Lower lobe of right lung (tissue), 2 donors: ENCODE measurements around the gene CBX2. TPM values are rescaled to one million over a fixed set of nuclear protein-coding genes. Genes with fewer than 3 reads are reported as not detected.

Source experiments
- ATAC-seq, 2 donors: fragments of 200-7000 bp; cut with Tn5 transposase; one replicate each; pipeline ENCODE4 v1.9.1; 2020 to 2022; ENCODE audit warnings: mild to moderate bottlenecking in 2 of 2, moderate library complexity in 2 of 2
- DNase-seq: peaks from one replicate; pipeline ENCODE4 v3.0.0-alpha.2; 2020
- H3K27ac ChIP-seq: fragments of 200-600 bp; one replicate; pipeline ENCODE4 v1.8.0; 2022
- H3K27me3 ChIP-seq: fragments of 200-600 bp; one replicate; pipeline ENCODE4 v1.8.0; 2022; ENCODE audit warnings: low read depth
- H3K36me3 ChIP-seq: fragments of 200-600 bp; one replicate; pipeline ENCODE4 v1.8.0; 2022; ENCODE audit warnings: mild to moderate bottlenecking
- H3K4me1 ChIP-seq: fragments of 200-600 bp; one replicate; pipeline ENCODE4 v1.8.0; 2022
- H3K4me3 ChIP-seq: fragments of 200-600 bp; one replicate; pipeline ENCODE4 v1.8.0; 2022; ENCODE audit warnings: mild to moderate bottlenecking
- H3K9me3 ChIP-seq: fragments of 200-600 bp; one replicate; pipeline ENCODE4 v1.8.0; 2022
- intact Hi-C: fragments of 100-400 bp; cut with DNase I; formaldehyde crosslinking; loops from one replicate; pipeline ENCODE4 v1.11.0; 2022
- total RNA-seq: library from RNA; stranded (reverse); fragmentation: NEBNext Ultra II Directional; extraction: Animal tissue kit (Norgen Biotek cat#: 25700); gene quantifications from one replicate; pipeline ENCODE4 v1.2.1, GENCODE V29; 2021
- TF ChIP-seq, protein P1 (sequence below): fragments of 200-600 bp; IDR thresholded peaks from one replicate; pipeline ENCODE4 v1.8.0; 2022; ENCODE audit warnings: antibody characterized with exemption, mild to moderate bottlenecking
- donor health status: DM: no; HTN: yes; CAD: no; lungs with severe emphysema.

CBX2 gene
- total RNA-seq, 1 donor from 2014 or later, result 3.9 TPM

DNA sequence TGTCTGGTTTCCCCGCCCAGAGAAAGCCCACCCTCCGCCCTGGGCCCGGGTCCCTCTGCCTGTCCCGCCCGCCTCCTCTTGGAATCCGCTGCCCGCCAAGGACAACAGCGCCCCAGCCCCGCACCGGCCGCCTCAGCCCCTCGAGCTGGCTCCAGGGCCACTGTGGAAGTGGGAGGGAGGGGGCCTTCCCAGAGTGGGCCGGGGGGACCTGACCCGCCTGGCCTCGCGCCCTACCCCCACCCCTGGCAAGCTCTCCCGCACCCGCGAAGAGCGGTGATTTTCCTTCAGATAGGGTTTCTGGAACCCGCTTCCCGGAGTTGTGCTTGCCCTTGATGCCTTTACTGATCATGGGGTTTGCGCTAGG is 21.2 kb downstream of the CBX2 start:
- TF ChIP-seq, protein P1, sequence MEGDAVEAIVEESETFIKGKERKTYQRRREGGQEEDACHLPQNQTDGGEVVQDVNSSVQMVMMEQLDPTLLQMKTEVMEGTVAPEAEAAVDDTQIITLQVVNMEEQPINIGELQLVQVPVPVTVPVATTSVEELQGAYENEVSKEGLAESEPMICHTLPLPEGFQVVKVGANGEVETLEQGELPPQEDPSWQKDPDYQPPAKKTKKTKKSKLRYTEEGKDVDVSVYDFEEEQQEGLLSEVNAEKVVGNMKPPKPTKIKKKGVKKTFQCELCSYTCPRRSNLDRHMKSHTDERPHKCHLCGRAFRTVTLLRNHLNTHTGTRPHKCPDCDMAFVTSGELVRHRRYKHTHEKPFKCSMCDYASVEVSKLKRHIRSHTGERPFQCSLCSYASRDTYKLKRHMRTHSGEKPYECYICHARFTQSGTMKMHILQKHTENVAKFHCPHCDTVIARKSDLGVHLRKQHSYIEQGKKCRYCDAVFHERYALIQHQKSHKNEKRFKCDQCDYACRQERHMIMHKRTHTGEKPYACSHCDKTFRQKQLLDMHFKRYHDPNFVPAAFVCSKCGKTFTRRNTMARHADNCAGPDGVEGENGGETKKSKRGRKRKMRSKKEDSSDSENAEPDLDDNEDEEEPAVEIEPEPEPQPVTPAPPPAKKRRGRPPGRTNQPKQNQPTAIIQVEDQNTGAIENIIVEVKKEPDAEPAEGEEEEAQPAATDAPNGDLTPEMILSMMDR, result no peak
- Histone ChIP-seq H3K4me3 (no peak overlapping the region), H3K4me1 (peaks cover 59% of the 10 kb centered on the region), H3K27me3 (peaks cover 65% of the 10 kb centered on the region), H3K36me3 (peaks cover 11% of the 10 kb centered on the region), H3K27ac (no peak overlapping the region), H3K9me3 (no peaks in the 10 kb centered on the region)
- intact Hi-C loops, result no loop called here
- DNase-seq (no peak), ATAC-seq (no peak)

DNA sequence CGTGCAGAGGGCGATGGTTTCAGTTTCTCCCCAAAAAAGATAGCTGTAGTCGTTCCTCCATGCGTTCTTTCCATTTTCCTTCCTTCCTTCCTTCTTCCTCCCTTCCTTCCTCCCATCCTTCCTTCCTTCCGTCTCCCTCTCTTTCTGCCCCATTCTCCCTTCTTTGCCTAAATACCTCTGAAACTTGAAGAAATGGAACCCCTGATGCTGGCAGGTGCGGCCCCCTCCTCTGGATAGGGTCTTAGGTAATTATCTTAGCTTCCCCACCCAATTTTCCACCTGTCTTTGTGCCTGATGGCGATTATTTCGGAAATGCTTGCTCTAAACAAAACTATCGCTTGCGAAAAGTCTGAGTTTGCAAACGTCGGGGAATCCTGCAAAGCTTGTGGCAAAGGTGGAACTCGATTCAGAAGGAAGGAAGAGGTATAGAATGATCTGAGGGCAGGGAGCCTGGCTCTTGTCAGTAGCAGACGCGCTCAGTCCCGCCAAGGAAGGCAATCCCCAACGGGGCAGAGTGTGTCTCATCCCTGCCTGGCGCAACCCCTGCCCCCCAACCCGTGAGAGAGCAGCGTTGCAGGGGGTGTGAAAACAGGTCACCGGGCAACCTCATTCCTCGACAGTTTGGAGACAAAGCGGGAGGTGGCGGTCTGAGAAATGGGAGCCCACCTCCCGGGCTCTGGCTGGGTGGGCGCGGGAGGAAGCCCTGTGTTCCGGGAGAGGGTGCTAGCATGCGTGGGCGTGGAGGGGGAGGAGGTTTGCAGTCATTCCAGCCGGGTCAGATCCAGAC is 21.8 kb downstream of the CBX2 start:
- Histone ChIP-seq H3K9me3 (no peaks in the 10 kb centered on the region), H3K27ac (no peak overlapping the region), H3K27me3 (peaks cover 70% of the 10 kb centered on the region), H3K4me1 (peaks cover 62% of the 10 kb centered on the region), H3K4me3 (no peak overlapping the region), H3K36me3 (peaks cover 7% of the 10 kb centered on the region)
- intact Hi-C loops, result no loop called here
- TF ChIP-seq, protein P1, result no peak
- ATAC-seq, result no peak
- DNase-seq, result no peak

DNA sequence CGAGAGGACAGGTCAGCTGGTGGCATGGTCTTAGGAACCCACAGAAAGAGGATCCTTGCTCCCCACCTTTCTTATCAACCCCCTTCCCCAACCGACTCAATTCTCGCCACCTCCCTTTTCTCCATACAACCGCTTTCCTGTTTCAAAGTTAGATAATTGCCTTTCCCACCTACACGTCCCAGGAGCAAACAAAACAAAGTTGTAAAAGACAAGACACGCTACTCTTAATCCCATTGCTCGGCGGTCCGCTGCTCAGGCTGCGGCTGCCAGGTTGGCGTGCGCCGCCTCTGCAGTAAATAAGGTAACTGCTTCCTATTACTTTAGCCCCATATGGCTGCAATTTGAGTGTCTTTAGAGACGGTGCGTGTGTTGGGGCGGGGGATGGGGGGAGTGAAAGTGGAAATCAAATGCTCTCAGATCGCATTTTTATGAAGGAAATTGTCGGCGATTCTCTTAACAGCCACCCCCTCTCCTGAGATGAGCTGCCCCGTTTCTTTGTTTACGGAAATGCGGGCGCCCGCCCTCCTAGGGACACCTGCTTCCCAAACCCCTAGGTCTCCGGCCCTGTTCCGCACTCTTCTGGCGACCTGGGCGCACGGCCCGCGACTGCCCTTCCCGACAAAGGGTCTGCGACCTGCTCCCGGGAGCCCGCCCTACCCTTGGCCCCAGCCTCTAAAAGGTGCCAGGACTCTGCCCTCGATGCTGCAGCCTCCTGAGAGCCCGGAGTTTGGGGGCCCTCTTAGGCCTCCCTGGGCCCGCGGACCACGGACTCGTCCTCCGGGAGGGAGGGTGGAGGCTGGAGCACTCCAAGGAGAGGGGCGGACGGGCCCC is 22.6 kb downstream of the CBX2 start:
- Histone ChIP-seq H3K36me3 (no peaks in the 10 kb centered on the region), H3K9me3 (no peaks in the 10 kb centered on the region), H3K4me3 (no peak overlapping the region), H3K27me3 (peaks cover 79% of the 10 kb centered on the region), H3K4me1 (peaks cover 62% of the 10 kb centered on the region), H3K27ac (no peak overlapping the region)
- ATAC-seq, result no peak
- intact Hi-C loops, result no loop called here
- TF ChIP-seq, protein P1, result no peak
- DNase-seq, result no peak

DNA sequence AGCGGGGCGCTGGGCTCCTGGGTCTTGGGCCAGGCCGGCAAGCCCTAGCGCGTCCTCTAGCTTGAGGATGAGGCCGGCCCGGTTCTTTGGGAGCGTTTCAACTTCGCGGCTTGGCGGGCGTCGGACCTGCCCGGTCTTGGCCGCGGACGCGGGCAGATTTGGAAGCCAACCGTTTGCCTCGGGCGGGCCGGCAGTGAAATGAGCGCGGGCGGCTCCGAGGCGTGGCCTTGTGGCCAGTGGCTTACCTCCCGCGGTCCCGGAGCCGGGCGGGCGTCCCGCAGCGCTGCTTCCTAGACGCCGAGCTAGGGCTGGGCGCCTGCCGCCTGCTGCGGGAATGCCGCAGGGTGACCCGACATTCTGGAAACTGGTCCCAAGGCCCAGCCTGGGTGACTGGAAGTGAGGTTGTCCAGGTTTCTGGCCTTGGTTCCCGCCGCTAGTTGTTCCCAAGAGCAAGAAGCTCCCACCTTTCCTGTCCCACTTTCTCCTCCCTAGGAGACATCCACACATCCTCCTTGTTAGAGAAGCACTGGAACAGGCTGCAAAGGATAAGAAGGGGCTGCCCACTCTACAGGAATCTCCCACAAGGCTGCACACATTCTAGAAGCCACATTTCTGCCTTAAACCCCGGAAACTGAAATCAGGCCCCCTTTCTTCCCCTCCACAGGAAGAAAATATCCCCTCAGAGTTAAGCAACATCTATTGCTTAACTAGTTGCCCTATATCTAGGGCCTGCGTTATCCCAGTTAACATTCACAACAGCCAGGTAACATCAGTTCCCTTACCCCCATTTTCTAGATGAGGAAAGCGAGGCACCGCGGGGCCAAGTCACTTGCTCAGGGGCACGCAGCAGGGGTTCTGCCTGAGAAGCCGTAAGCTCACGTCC is 23.4 kb downstream of the CBX2 start:
- TF ChIP-seq, protein P1, result no peak
- H3K27ac ChIP-seq, result no peak overlapping the region
- no peak overlapping the region for H3K4me3 ChIP-seq
- no peak for ATAC-seq
- H3K27me3 ChIP-seq, result peaks cover 86% of the 10 kb centered on the region
- no peak for DNase-seq
- H3K36me3 ChIP-seq, result no peaks in the 10 kb centered on the region
- no peaks in the 10 kb centered on the region for H3K9me3 ChIP-seq
- intact Hi-C loops, result no loop called here
- peaks cover 54% of the 10 kb centered on the region for H3K4me1 ChIP-seq

DNA sequence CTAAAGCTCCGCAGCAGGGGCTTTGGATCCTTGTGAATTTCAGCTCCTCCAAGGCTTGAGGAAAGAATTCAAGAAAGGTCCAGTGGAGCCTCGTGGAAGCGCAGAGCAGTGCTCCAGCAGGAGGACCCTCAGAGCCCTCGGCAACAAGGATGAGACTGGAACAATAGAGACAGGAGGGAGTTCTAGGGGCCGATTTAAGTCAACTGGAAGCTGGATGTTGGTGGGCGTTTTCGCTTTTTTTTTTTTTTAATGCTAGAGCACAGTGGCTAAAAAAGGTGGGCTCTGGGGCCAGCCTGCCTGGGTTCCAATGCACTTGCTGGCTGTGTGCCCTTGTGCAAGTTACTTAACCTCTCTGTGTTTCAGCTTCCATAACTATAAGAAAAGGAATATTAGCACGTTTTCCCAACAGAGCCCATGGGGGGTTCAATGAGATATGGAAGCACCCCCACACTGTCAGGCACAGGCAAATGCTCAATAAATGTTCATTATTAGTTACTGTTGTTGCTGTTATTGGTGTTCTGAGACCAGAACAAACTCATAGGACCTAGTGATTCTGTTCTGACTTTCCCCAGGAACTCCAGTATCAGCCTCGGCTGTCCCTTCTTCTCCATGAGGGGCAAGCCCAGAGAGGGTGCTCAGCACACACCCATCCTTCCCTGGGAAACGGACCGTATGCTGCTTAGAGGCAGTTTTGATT is 24.2 kb downstream of the CBX2 start:
- intact Hi-C loops, result no loop called here
- DNase-seq, result no peak
- TF ChIP-seq, protein P1, result no peak
- no peak overlapping the region for H3K4me3 ChIP-seq
- H3K27me3 ChIP-seq, result peaks cover 94% of the 10 kb centered on the region
- H3K4me1 ChIP-seq, result peaks cover 52% of the 10 kb centered on the region
- no peak overlapping the region for H3K27ac ChIP-seq
- no peaks in the 10 kb centered on the region for H3K9me3 ChIP-seq
- ATAC-seq, result no peak
- no peaks in the 10 kb centered on the region for H3K36me3 ChIP-seq
